Measurements from ENCODE around the gene SPP1.

SPP1 gene

GRCh38 chr4:88012647-88013046, 37.1 kb downstream of the SPP1 start:
- no peak overlapping the region for H3K4me3 ChIP-seq (replicated peaks in 1 of 2; ENCODE audit: low read depth in 2 of 2, low read length in 2 of 2)
- no peak for DNase-seq (ENCODE audit: low read depth in 2 of 2)
- TF ChIP-seq CTCF (IDR thresholded peaks at IDR 0.05; ENCODE audit: low read depth, low read length), result no peak

GRCh38 chr4:88014386-88014905, 38.9 kb downstream of the SPP1 start:
- H3K4me3 ChIP-seq (replicated peaks in 1 of 2; ENCODE audit: low read depth in 2 of 2, low read length in 2 of 2), result no peak overlapping the region
- TF ChIP-seq CTCF (IDR thresholded peaks at IDR 0.05; ENCODE audit: low read depth, low read length), result no peak

GRCh38 chr4:88015659-88016295, 40.3 kb downstream of the SPP1 start:
- no peak for DNase-seq (ENCODE audit: low read depth in 2 of 2)
- no peak overlapping the region for H3K4me3 ChIP-seq (replicated peaks in 1 of 2; ENCODE audit: low read depth in 2 of 2, low read length in 2 of 2)
- no peak for TF ChIP-seq CTCF (IDR thresholded peaks at IDR 0.05; ENCODE audit: low read depth, low read length)

More at GRCh38 chr4:88014386-88014905, 38.9 kb downstream of the SPP1 start:
- no peak for DNase-seq (ENCODE audit: low read depth in 2 of 2)

- no peak for TF ChIP-seq CTCF (IDR thresholded peaks at IDR 0.05; ENCODE audit: low read depth, low read length)
- H3K4me3 ChIP-seq (replicated peaks in 1 of 2; ENCODE audit: low read depth in 2 of 2, low read length in 2 of 2), result no peak overlapping the region
- DNase-seq (ENCODE audit: low read depth in 2 of 2), result peak; percentile 97 to 98
Observed at GRCh38 chr4:88017516-88018297, 42.2 kb downstream of the SPP1 start.

- DNase-seq (ENCODE audit: low read depth in 2 of 2), result peak; percentile 81 to 86
- no peak for TF ChIP-seq CTCF (IDR thresholded peaks at IDR 0.05; ENCODE audit: low read depth, low read length)
- peak overlapping the region in 1 of 2 donors; percentile 22 for H3K4me3 ChIP-seq (replicated peaks in 1 of 2; ENCODE audit: low read depth in 2 of 2, low read length in 2 of 2)
Observed at GRCh38 chr4:88018466-88018865, 43.0 kb downstream of the SPP1 start.

GRCh38 chr4:88021824-88022223, 46.3 kb downstream of the SPP1 start:
- no peak for TF ChIP-seq CTCF (IDR thresholded peaks at IDR 0.05; ENCODE audit: low read depth, low read length)
- DNase-seq (ENCODE audit: low read depth in 2 of 2), result peak in 1 of 2 donors; percentile 49
- no peak overlapping the region for H3K4me3 ChIP-seq (replicated peaks in 1 of 2; ENCODE audit: low read depth in 2 of 2, low read length in 2 of 2)

Data from cardiac fibroblast (primary cell).